GM19351 (cell line): ENCODE measurements around the gene CAMKMT.

Experiments
- ATAC-seq: cut with Tn5 transposase; IDR thresholded peaks from one replicate; pipeline ENCODE4 v1.9.1; 2021; ENCODE audit warnings: mild to moderate bottlenecking, moderate library complexity; ENCODE audit not compliant: unreplicated experiment

CAMKMT gene

GRCh38 chr2:44789446-44789845, 427.7 kb downstream of the CAMKMT start:
- no peak for ATAC-seq

DNA sequence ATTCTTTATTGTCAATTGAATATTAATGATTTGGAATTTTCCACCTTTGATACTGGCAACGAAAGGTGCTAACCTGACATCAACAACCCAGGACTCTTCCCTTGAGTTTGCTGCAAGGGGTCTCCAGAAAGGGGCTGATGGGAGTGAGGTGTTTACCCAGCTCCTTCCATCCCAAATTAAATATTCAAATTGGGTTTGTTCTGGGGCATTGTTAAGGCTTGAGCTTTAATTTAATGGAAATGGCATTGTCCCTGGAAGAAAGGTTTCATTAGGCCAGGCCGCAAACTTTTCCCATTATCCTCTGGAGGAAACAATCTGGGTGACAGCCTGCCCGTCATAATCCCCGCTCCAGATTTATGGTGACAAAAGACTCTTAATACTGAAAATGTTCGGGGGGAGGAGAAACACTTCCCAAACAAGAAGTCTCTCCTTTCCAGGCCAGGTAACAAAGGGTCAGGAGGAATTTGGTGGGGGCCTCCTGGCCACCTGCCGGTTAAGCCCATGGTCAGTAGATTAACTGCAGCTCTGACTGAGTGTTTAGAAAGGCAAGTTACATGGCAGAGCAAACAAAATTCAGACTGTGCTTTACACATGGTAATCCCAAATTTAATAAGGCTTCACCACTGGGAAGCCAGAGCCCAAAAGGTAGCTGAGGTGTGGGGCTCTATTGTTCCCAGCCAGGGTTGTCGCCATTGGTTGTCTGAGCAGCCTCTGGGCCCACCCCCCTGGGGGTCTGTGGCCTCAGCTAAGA, 428.4 kb downstream of the CAMKMT start:
- no peak for ATAC-seq

- ATAC-seq: no peak
Observed at GRCh38 chr2:44793322-44793870, 431.6 kb downstream of the CAMKMT start.

GRCh38 chr2:44796771-44797170, 435.0 kb downstream of the CAMKMT start:
- ATAC-seq: no peak

DNA sequence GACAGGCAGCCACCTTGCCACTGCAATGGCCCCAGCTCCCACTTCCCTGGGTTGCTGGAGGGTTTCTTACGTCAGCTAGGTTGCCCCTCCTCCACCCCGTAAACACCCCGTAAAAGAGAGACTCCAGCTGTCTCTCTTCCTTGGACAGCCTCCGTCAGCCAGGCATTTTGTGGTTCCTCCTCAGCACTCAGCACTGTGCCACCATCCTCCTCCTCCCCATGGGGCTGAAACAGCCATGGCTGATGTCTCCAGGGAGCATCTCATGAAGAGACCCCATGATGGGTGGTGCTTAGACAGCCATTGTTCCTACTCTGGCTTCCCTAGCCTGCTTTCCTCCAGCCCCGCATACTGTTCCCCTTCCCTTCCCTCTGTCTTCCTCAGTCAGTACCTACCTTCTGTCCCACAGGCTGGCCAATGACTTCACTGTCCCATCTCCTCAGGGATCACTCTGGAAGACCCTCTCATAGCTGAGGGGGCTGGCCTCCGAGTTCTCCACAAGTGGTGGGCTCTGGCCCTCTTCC, 436.5 kb downstream of the CAMKMT start:
- ATAC-seq: no peak

DNA sequence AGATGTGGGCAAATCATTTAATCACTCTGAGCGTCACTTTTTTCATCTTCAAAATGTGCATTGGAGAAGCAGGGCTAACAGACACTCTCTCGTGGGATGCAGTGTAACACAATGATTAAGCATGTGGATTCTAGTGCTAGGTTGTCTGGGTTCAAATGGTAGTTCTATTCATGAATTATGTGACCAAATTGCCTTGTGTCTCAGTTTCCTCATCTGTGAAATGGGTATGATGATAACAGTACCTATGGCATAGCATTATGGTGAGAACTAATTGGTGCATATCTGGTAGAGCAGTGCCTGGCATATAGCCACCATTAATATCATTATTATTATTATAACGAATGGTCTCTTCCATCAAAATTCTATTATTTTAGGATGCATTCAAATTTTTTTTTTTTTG, 437.4 kb downstream of the CAMKMT start:
- no peak for ATAC-seq

GRCh38 chr2:44799754-44800153, 438.0 kb downstream of the CAMKMT start:
- ATAC-seq: no peak

DNA sequence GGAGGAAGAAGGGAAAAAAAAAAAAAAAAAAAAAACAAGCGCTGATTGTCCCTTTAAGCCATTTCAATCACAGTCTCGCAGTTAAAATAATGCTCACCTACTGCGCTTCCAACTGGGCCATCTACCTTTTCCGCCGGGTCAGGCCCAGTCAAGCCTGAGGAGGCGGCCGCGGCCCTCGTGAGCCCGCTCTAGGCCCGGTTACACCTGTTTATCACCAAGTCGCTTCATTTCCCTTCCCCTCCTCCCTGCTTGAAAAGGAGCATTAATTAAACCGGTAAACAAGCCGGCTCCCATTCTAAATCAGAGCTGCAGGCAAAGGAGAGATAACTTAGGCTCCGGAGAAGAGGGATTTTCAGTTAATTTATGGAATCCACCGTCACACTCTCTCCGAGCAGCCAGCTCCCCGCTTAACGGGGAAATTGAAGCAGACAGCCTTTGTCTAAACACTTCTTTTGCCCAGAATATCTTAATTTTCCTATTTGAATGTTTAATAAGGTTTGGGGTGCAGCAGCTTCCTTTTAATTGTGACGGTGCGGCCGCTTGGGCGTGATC, 439.6 kb downstream of the CAMKMT start:
- ATAC-seq: no peak

DNA sequence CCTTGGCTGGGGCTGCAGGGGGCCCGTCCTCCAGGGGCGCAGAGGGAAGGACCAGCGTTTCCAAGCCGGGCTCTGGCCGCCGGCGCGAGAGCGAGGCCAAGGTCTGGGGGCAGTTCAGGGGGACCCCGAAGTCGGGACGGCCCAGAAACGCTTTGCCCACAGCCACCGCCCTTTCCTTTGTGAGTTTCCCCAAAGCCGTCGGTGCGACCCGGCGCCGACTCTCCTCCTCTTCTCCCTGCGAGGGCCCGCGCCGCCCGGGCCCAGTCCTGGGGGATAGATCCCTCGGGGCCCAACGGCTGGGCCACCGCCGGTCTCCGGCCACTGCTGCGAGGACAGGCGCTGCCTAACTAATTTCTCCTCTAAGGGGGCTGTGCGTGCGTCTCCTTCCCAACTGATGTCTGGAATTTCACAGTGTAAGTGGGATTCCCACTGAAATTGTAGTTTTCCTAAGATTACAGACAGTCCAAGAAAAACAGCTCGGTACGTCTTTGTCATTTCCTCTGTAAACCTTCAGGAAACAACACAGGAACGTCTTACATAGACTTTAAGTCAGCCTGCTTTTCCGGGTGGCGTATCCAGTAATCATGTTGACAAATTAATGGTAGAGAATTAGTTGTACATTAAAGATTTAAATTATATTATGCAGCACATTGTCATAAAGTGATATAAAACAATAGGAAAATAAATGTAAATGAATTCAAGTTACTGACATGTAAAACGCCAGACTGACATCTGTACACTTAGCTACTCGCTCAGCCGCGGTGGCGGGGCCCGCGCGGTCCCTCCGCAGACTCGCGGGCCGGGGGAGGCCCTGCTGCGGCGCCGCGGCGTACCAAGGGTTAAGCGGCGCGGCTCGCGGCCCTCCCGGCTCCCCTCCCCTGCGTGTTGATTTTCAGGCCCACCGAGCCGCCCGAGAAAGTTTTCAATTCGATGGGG, 440.4 kb downstream of the CAMKMT start:
- no peak for ATAC-seq

DNA sequence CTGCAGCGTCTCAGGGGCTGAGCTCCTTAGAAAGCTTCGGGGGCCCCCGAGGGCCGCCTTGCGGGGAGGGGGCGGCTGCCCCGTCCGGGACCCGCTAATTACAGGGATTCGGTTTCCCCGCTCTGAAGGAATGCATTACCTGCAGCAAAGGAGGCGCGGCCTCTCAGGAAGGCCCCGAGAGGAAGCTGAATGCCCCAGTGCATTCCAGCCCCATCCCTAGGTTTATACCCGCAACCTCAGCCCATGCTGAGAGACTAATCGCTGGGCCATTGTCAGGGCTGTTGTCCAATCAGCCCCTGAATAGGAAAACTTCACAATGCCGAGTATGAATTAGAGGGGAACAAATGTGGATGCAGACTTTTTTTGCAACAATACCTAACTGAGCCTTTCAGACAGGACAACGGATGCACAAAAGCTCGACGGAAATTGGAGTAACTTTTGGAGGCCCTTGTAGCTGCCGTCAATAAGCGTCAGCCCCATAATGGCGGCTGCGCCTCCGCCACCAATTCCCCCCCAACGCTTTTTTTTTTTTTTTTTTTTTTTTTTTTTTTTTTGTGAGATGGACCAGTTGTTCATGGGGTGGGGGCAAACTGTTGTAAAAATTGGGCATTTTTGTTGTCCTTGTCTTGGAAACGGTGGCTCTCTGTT, 441.2 kb downstream of the CAMKMT start:
- ATAC-seq: no peak

DNA sequence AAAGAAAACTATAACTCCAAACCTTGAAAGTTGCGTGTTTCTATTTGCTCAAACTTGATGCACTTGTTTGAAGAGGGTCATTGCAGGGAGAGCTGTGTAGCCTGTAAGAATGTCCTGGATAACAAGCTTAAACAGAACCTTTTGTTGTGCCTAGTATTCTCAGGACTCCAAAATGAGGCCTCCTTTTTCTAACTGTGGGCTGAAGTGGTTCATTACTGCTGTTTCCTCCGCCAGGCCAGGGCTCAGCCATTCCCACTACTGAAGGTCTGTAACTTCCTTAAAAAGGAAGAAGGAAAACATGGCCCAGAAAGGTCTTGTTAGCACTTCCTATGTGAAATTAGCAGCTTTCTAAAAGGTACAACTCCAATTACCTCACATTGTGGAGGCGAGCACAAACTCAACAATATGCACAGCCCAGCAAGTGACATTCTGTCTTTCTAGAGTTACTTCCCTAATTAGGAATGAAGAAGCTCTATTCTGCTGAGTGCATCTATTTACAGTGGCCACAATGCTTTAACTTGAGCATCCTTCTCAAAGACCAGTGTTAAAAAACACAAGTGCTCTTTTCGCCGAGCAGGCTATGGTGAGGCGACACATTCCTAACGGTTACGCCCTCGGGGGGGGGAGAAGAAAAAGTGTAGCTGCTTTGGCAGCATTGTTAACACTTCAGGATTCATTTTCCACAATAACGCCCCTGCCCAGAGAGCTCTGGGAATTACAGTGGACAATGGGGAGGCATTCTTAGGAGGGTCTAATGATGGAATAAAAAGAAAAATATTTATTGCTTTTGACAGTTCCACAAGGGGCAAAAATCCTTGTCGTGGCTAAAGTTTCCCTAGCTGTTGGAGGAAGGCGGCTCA, 442.9 kb downstream of the CAMKMT start:
- ATAC-seq: no peak

- no peak for ATAC-seq
Observed at GRCh38 chr2:44805401-44806235, 443.9 kb downstream of the CAMKMT start.

DNA sequence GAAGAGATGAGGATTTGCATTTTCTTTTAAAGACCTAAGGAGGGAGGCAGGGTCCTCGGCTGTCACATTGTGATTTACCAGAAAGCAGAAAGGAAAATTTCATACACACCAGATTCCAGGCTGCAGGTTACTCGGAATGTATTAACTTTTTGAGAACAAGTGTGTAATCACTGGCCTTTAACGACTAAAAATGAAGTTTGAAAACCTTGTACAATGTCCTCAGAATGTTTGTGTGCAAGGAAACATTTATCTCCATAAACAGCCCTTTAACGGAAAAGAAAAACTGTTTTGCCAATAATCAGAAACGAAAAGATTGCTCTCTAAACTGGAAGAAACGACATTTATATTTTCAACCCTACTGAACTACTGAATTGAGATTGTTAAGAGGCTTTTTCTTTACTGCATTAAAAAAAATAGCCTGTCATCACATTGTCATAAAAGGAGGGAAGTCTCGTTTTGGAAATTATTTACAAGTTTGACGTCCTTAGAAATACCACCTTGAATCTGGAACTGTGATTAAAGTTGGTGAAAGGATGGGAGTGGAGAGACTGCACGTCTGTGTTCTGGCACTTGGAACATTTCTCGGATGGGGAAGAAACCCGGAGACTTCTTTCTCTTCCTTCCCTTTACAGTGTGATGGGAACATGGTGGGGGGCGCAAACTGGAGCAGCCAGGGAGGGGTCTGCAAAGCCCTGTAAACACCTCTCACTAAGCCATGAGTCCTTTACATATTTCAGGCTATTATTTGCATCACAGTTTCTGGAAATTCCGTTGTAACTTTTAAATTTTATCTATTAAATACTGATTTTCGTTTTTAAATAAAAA, 445.7 kb downstream of the CAMKMT start:
- no peak for ATAC-seq

DNA sequence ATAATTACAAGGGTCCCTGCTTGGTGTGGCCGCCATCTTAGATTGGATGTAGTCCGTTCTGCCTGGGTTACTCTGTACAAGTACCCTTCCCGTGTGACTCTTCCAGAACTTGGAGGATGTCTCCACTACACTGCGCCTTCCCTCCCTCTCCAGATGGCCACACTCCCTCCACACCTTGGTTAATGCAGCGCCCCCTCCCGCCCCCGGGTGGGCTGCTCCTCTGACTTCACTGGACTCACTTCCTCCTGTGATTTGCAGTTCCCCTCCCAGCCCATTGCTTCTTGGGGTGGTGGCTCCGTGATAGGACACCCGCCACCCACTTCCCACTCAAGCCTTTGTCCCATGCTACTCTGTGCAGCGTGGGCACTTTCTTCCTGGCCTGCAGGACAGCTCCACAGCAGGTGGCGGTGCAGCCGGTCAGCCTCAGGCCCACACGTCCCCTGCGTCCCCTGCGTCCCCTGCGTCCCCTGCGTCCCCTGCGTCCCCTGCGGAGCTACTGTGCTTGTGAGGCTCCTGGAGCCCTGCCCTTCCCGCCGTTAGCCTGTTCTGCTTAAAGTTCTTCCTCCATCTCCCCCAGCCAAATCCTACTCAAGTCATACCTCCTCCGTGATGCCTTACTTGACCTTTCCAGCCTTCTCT, 449.3 kb downstream of the CAMKMT start:
- no peak for ATAC-seq

DNA sequence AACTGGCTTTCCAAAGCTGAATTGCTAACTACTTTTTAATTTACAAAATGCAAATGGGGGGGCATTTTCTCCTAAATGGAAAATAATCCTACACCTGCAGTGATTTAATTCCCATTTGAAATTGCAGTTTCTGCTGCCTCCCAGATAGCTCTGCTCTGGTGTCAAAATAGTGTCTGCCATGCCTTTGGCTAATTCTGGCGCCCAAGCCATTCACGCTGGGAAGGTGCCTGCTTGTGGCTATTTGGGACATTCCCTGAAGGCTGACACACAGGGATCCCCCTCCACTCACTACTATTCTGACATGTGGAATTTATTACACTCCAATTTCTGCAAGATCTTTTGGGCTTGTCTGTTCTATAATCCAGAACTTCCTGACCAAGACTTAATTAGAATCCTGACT, 451.4 kb downstream of the CAMKMT start:
- ATAC-seq: no peak

GRCh38 chr2:44813658-44814057, 451.9 kb downstream of the CAMKMT start:
- no peak for ATAC-seq

DNA sequence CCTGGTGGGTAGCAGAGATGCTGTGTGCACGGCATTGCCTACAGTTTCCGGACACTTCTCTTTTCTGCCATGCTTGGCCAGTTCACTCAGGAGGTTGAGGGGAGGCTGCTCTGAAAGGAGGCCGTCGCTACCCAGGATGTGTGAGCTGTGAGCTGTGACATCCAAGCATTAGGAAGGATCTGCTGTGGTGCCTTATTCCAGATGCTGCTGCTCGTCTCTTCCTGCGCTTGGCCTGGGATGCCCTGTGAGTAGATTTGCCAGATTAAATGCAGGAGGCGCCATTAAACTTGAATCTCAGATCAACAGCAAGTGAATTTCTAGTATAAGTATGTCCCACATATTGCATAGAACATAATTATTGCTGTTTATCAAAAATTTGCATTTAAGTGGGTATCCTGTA, 455.5 kb downstream of the CAMKMT start:
- ATAC-seq: no peak
